Right lung (tissue), 5 donors: ENCODE results near the gene TMEM39B. TPM values are rescaled to one million over a fixed set of nuclear protein-coding genes. Genes with fewer than 3 reads are reported as not detected.
"Not testable (repeated sequence)": the region's sequence is repeated elsewhere in the genome, so short reads cannot be mapped to it uniquely, and the experiment has no call there.

ENCODE experiments used
- DNase-seq, 2 donors: peaks; one replicate each; pipeline ENCODE4 v3.0.0-alpha.2; 2013
- polyA plus RNA-seq, 5 donors: library from polyadenylated mRNA; unstranded; fragments of 120-200 nt; gene quantifications; one replicate each; pipeline versions ENCODE4 v1.2.1 to v1.2.3, GENCODE V29; 2013; ENCODE audit warnings: inconsistent platforms in 1 of 5, low replicate concordance in 1 of 5; ENCODE audit not compliant: insufficient read length in 5 of 5, insufficient read depth in 1 of 5

The TMEM39B gene
- polyA plus RNA-seq, 5 donors = 21.1 to 27.2 (median 24.6) TPM

DNA sequence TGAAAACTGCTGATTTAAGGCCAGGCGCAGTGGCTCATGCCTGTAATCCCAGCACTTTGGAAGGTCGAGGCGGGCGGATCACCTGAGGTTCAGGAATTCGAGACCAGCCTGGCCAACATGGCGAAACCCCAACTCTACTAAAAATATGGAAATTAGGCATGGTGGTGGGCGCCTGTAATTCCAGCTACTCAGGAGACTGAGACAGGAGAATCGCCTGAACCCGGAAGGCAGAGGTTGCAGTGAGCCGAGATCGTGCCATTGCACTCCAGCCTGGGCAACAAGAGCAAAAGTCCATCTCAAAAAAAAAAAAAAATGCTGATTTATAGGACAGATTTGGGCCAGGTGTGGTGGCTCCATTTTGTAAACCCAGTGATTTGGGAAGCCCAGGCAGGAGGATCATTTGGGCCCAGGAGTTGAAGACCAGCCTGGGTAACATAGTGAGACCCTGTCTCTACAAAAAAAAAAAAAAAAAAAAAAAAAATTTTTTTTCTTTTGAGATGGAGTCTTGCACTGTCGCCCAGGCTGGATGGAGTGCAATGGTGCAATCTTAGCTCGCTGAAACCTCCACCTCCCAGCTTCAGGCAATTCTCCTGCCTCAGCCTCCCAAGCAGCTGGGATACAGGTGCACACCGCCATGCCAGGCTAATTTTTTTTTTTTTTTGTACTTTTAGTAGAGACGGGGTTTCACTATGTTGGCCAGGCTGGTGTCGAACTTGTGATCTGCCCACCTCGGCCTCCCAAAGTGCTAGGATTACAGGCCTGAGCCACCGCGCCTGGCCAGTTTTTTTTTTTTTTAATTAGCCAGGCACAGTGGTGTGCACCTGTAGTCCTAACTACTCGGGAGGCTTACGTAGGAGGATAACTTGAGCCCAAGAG lies 6.9 kb upstream of the TMEM39B start:
- not testable (repeated sequence) for DNase-seq

DNA sequence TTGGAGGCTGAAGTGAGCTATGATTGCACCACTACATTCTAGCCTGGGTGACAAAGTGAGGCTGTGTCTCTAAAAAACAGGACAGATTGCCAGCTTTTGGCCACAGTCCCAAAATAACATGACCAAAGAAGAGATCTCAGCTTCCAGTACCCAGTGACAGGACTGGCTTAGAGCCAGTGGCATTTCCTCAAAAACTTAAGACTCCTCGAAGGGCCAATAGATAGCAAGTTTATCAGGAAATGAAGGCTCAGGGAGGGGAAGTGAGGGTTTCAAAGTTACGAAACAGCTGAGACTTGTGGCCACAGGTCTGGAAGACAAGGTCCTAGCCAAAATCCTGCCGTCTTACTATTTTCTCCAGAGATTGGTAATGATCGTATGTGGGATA lies 6.3 kb upstream of the TMEM39B start:
- peak; percentile 73 to 79 for DNase-seq

DNA sequence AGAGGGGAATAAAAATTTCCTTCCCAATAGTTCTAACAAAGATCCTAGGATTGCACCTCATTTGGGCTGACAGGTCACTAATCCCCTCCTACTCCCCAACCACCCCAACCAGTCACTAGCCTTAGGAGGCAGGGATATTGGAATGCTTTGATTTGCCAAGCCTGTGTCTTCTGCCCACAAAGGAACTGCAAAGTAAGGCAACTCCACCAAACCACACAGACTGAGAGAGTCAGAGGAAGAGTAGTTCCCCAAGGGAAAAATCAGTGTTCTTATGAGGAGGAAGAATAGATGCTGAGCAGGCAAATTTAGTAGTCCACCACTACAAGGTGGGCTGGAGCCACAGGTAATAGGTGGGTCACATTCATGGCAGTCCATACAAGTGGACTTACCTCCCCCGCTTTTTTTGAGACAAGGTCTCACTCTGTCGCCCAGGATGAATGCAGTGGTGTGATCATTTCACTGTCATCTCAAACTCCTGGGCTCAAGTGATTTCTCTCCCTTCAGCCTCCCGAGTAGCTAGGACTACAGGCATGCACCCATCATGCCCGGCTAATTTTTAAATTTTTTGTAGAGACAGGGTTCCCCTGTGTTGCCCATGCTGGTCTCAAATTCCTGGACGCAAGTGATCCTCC lies 3.7 kb upstream of the TMEM39B start:
- DNase-seq = no peak

GRCh38 chr1:32071758-32072621 lies 749 bp upstream of the TMEM39B start:
- DNase-seq = no peak

GRCh38 chr1:32073299-32074229 lies 825 bp downstream of the TMEM39B start:
- DNase-seq = no peak

GRCh38 chr1:32074841-32075240 lies 2.1 kb downstream of the TMEM39B start:
- no peak for DNase-seq

GRCh38 chr1:32077451-32077850 lies 4.7 kb downstream of the TMEM39B start:
- DNase-seq = no peak

GRCh38 chr1:32082022-32082421 lies 9.3 kb downstream of the TMEM39B start:
- DNase-seq = no peak

GRCh38 chr1:32086381-32086780 lies 13.6 kb downstream of the TMEM39B start:
- DNase-seq = not testable (repeated sequence)

DNA sequence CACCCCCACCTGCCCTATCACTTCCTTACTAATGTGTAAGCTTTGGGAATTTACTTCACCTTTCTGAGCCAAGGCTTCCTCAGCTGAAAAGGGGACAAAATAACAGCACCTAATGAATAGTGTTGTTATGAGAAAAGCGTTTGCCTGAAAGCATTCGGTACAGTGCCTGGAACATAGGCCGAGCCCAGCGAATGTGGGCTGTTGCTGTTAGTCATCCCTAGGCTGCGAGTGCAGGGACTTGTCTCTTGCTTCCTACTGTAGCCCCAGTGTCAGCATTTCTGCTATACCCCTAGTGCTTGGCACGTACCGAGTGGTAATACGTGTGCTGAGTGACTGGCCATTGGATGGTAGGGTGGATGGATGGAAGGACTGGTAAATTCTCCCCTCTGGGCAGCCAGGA lies 18.4 kb downstream of the TMEM39B start:
- DNase-seq = no peak

- no peak for DNase-seq
These were observed 18.9 kb downstream of the TMEM39B start for GRCh38 chr1:32091591-32091990.

GRCh38 chr1:32094746-32095521 lies 22.2 kb downstream of the TMEM39B start:
- no peak for DNase-seq

DNA sequence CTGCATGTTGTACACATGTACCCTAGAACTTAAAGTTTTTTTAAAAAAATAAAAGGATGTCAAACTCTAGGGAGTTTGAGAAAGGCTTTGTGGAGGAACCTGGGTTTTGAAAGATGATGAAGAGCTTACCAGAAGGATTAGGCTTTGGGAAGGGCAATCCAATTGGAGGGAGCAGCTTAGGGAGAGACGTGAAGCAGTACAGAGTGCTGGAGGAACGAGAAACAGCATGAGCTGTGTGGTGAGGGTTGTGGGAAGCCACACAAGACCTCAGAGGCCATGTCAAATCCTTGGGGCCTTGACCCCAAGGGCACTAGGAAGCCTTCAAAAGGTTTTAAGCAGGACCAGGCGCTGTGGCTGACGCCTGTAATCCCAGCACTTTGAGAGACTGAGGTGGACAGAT lies 26.7 kb downstream of the TMEM39B start:
- DNase-seq = no peak

GRCh38 chr1:32100359-32100758 lies 27.6 kb downstream of the TMEM39B start:
- DNase-seq = no peak

DNA sequence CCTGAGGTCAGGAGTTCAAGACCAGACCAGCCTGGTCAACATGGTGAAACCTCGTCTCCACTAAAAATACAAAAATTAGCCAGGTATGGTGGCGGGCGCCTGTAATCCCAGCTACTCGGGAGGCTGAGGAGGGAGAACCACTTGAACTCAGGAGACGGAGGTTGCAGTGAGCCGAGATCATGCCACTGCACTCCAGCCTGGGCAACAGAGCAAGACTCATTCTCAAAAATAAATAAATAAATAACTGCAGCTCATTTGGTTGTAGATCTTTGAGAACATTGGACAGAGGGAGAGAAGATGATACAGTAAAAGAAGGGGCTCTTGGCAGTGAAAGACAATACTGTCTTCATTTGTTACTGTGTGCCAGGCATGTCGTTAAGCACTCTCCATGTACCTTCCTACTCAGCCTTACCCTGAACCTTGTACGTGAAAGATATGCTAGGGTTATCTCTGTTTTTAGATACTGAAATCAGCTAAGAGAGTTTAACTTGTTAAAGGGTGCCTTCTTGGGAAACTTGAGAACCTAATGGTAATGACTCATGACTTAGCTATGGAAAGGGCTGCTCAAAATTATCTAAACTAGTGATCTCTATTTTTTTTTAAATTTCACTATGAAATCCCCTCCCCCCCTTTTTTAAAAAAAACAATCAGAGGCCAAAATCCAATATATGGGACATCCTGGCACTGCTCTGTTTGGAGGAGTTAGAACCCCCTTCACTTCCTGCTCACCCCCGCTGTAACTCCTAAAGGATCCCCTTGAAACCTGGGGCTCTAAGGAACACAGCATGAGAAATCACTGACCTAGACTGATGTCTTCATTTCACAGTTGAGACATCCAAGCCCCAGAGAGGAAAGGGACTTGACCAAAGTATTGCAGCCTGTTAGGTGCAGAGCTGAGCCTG lies 28.3 kb downstream of the TMEM39B start:
- no peak for DNase-seq

- no peak for DNase-seq
These were observed 31.4 kb downstream of the TMEM39B start for GRCh38 chr1:32104127-32104526.

GRCh38 chr1:32105338-32105737 lies 32.6 kb downstream of the TMEM39B start:
- DNase-seq = no peak

GRCh38 chr1:32106663-32107275 lies 34.0 kb downstream of the TMEM39B start:
- no peak for DNase-seq
